Liver (tissue), 9 donors: Measurements from ENCODE around the gene SLC39A12. TPM values are rescaled to one million over a fixed set of nuclear protein-coding genes. Genes with fewer than 3 reads are reported as not detected.

ENCODE experiments used
- DNase-seq: peaks from one replicate; pipeline ENCODE4 v3.0.0-alpha.2; 2017; ENCODE audit warnings: low spot score
- H3K27ac ChIP-seq, 2 donors: one replicate each; pipeline ENCODE4 v1.7.0; 2013; ENCODE audit warnings: inconsistent platforms in 2 of 2, low read length in 2 of 2, control low read depth in 1 of 2, low read depth in 1 of 2, mild to moderate bottlenecking in 1 of 2
- H3K27me3 ChIP-seq, 4 donors: one replicate each; pipeline versions ENCODE4 v1.6.1 to v1.7.0; 2013; ENCODE audit warnings: low read length in 3 of 4, inconsistent platforms in 1 of 4, mild to moderate bottlenecking in 1 of 4, moderate library complexity in 1 of 4; ENCODE audit not compliant: control insufficient read depth in 4 of 4, insufficient read depth in 4 of 4
- H3K36me3 ChIP-seq, 4 donors: one replicate each; pipeline versions ENCODE4 v1.6.1 to v1.7.0; 2013; ENCODE audit warnings: low read length in 3 of 4, mild to moderate bottlenecking in 3 of 4, low read depth in 1 of 4, moderate library complexity in 1 of 4; ENCODE audit not compliant: control insufficient read depth in 4 of 4, insufficient read depth in 3 of 4
- H3K4me1 ChIP-seq, 4 donors: one replicate each; pipeline versions ENCODE4 v1.6.1 to v1.7.0; 2013; ENCODE audit warnings: low read length in 3 of 4, mild to moderate bottlenecking in 3 of 4, moderate library complexity in 1 of 4; ENCODE audit not compliant: control insufficient read depth in 4 of 4, insufficient read depth in 4 of 4
- H3K4me3 ChIP-seq, 3 donors: one replicate each; pipeline versions ENCODE4 v1.6.1 to v1.7.0; 2013; ENCODE audit warnings: low read length in 3 of 3, control low read depth in 1 of 3, low read depth in 1 of 3, mild to moderate bottlenecking in 1 of 3
- H3K9ac ChIP-seq, 2 donors: one replicate each; pipeline ENCODE4 v1.7.0; 2013; ENCODE audit warnings: low read length in 2 of 2, mild to moderate bottlenecking in 2 of 2, moderate library complexity in 2 of 2, control low read depth in 1 of 2, low read depth in 1 of 2
- H3K9me3 ChIP-seq, 4 donors: one replicate each; pipeline versions ENCODE4 v1.6.1 to v1.7.0; 2013; ENCODE audit warnings: low read length in 3 of 4; ENCODE audit not compliant: control insufficient read depth in 4 of 4
- CTCF ChIP-seq: fragments of 150-350 bp; IDR thresholded peaks from 2 replicates; pipeline ENCODE4 v1.5.1; 2017; ENCODE audit warnings: improper control_type of control experiment, low read depth, low read length; ENCODE audit not compliant: missing input control
- EGR1 ChIP-seq, 2 donors: IDR thresholded peaks; 2 replicates each; pipeline ENCODE4 v1.6.1; 2016 to 2018; ENCODE audit warnings: antibody characterized with exemption in 2 of 2, low read depth in 2 of 2
- FOXA1 ChIP-seq: IDR thresholded peaks from 2 replicates; pipeline ENCODE4 v1.6.1; 2016; ENCODE audit warnings: antibody characterized with exemption
- FOXA2 ChIP-seq: IDR thresholded peaks from 2 replicates; pipeline ENCODE4 v1.6.1; 2016; ENCODE audit warnings: antibody characterized with exemption
- GABPA ChIP-seq, 2 donors: IDR thresholded peaks in 1 of 2; conservative IDR thresholded peaks in 1 of 2; 2 replicates each; pipeline ENCODE4 v1.6.1; 2016; ENCODE audit warnings: antibody characterized with exemption in 2 of 2, mild to moderate bottlenecking in 1 of 2, moderate library complexity in 1 of 2
- HNF4A ChIP-seq, 2 donors: conservative IDR thresholded peaks; 2 replicates each; pipeline ENCODE4 v1.6.1; 2016; ENCODE audit warnings: antibody characterized with exemption in 2 of 2, mild to moderate bottlenecking in 2 of 2
- HNF4G ChIP-seq: IDR thresholded peaks from 2 replicates; pipeline ENCODE4 v1.6.1; 2016; ENCODE audit warnings: antibody characterized with exemption
- MAX ChIP-seq: IDR thresholded peaks from 2 replicates; pipeline ENCODE4 v1.6.1; 2016; ENCODE audit warnings: antibody characterized with exemption
- NR2F2 ChIP-seq: IDR thresholded peaks from 2 replicates; pipeline ENCODE4 v1.6.1; 2016; ENCODE audit warnings: antibody characterized with exemption
- RAD21 ChIP-seq, 2 donors: IDR thresholded peaks; 2 replicates each; pipeline ENCODE4 v1.6.1; 2016; ENCODE audit warnings: antibody characterized with exemption in 2 of 2, mild to moderate bottlenecking in 2 of 2
- RXRA ChIP-seq, 2 donors: IDR thresholded peaks; 2 replicates each; pipeline ENCODE4 v1.6.1; 2017 to 2018; ENCODE audit warnings: antibody characterized with exemption in 2 of 2, mild to moderate bottlenecking in 1 of 2
- SP1 ChIP-seq: IDR thresholded peaks from 2 replicates; pipeline ENCODE4 v1.6.1; 2018; ENCODE audit warnings: antibody characterized with exemption, mild to moderate bottlenecking
- TAF1 ChIP-seq: conservative IDR thresholded peaks from 2 replicates; pipeline ENCODE4 v1.6.1; 2016; ENCODE audit warnings: antibody characterized with exemption, mild to moderate bottlenecking
- WGBS: extraction: QIAGEN DNeasy Blood & Tissue Kit; methylation state at CpG from one replicate; pipeline ENCODE4 v1.1.7; 2013; 5-methylcytosine and 5-hydroxymethylcytosine counted together
- polyA plus RNA-seq, 2 donors: library from polyadenylated mRNA; stranded (reverse) in 1 of 2; unstranded in 1 of 2; fragments of 200-250 nt in 1 of 2; fragments of >200 nt in 1 of 2; fragmentation: Nextera tagmentation in 1 of 2; extraction: Ambion mirVana in 1 of 2; gene quantifications; one replicate each; pipeline versions ENCODE4 v1.2.1 to v1.2.3, GENCODE V29; 2013 to 2015
- total RNA-seq, 2 donors: library from RNA; depleted of rRNA; stranded (reverse); fragments of >200 nt; gene quantifications; one replicate each; pipeline ENCODE4 v1.2.3, GENCODE V29; 2014
- TF ChIP-seq, protein P1 (sequence below): IDR thresholded peaks from 2 replicates; pipeline ENCODE4 v1.6.1; 2016; ENCODE audit warnings: antibody characterized with exemption, mild to moderate bottlenecking
- donor health status: healthy.
- donor health status: healthy.
- donor health status: healthy.
- donor health status: healthy.
- donor health status: healthy.

SLC39A12 gene
- total and polyA plus RNA-seq, 4 donors = 0.05 to 0.08 TPM; not detected in 2

DNA sequence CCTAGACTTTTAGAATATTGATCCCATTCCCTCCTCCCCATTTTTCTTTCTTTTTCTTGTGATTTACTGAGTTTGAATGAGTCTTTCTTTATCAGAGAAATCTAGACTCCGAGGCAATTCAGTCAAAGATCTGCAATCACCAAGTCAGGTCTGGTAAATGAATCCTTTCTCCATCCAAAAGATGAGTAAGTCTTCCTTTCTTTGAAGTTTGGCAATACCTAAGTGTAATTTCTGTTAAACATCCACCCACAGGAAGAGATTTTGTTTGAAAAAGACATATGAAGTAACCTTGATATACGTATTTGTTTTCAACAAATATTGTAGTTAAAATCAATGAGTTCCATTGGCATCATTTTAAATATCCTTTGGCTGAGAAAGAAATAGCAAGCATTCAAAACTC lies 58.3 kb downstream of the SLC39A12 start (continued):
- TF ChIP-seq FOXA2 = no peak
- no peak for TF ChIP-seq RXRA (IDR thresholded peaks at IDR 0.05)
- no peak for TF ChIP-seq FOXA1
- no peak for TF ChIP-seq CTCF
- TF ChIP-seq GABPA (IDR thresholded peaks at IDR 0.05 in 1 of 2, conservative IDR thresholded peaks at IDR 0.05 in 1 of 2) = no peak
- TF ChIP-seq HNF4A (conservative IDR thresholded peaks at IDR 0.05) = no peak
- TF ChIP-seq NR2F2 = no peak

DNA sequence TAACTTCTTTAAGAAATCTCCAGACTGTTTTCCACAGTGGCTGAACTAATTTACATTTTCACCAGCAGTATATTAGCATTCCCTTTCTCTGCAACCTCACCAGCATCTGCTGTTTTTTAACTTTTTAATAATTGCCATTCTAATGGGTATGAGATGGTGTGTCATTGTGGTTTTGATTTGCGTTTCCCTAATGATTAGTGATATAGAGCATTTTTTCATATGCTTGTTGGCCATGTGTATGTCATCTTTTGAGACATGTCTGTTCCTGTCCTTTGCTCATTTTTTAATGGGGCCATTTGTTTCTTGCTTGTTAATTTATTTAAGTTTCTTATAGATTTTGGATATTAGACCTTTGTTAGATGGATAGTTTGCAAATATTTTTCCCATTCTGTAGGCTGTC lies 68.8 kb downstream of the SLC39A12 start:
- H3K9ac ChIP-seq = no peak overlapping the region
- H3K4me1 ChIP-seq = no peaks in the 10 kb centered on the region
- DNase-seq = no peak
- peaks cover 0 to 12% (median under 1%) of the 10 kb centered on the region in 4 donors for H3K9me3 ChIP-seq
- no peaks in the 10 kb centered on the region for H3K27me3 ChIP-seq
- TF ChIP-seq FOXA2 (no peak), RXRA (IDR thresholded peaks at IDR 0.05) (no peak), TAF1 (no peak), GABPA (IDR thresholded peaks at IDR 0.05 in 1 of 2, conservative IDR thresholded peaks at IDR 0.05 in 1 of 2) (no peak), NR2F2 (no peak), CTCF (no peak), HNF4G (no peak), EGR1 (IDR thresholded peaks at IDR 0.05; ENCODE audit: low read depth in 2 of 2) (no peak), RAD21 (IDR thresholded peaks at IDR 0.05) (no peak)
- no peak overlapping the region for H3K27ac ChIP-seq
- WGBS = 78% methylated on average over 1 of the region's 1 CpG
- no peaks in the 10 kb centered on the region for H3K36me3 ChIP-seq
- no peak overlapping the region for H3K4me3 ChIP-seq

DNA sequence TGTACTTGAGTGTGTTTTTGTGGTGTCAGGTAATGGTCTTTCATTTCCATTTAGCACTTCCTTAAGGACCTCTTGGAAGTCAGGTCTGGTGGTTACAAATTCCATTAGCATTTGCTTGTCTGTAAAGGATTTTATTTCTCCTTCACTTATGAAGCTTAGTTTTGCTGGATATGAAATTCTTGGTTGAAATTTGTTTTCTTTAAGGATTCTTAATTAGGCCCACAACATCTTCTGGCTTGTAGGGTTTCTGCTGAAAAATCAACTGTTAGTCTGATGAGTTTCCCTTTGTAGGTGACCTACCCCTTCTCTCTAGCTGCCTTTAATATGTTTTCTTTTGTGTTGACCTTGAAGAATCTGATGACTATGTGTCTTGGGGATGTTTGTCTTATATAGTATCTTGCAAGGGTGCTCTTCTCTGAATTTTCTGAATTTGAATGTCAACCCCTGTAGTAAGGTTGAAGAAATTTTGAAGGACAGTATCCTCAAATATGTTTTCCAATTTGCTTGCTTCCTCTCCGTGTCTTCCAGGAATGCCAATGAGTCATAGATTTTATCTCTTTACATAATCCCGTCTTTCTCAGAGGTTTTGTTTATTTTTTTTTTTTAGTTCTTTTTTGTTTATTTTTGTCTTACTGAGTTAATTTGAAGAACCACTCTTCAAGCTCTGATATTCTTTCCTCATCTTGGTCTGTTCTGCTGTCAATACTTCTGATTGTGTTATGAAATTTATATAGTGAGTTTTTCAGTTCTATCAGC lies 70.2 kb downstream of the SLC39A12 start:
- Histone ChIP-seq H3K9me3 (peaks cover 0 to 9% (median under 1%) of the 10 kb centered on the region in 4 donors), H3K4me1 (no peaks in the 10 kb centered on the region), H3K4me3 (no peak overlapping the region), H3K9ac (no peak overlapping the region), H3K27me3 (no peaks in the 10 kb centered on the region), H3K27ac (no peak overlapping the region), H3K36me3 (no peaks in the 10 kb centered on the region)
- DNase-seq = no peak
- 0% methylated on average over 2 of the region's 2 CpGs for WGBS
- TF ChIP-seq SP1 = no peak
- no peak for TF ChIP-seq FOXA1
- TF ChIP-seq GABPA (IDR thresholded peaks at IDR 0.05 in 1 of 2, conservative IDR thresholded peaks at IDR 0.05 in 1 of 2) = no peak
- no peak for TF ChIP-seq TAF1
- TF ChIP-seq NR2F2 = no peak
- TF ChIP-seq, protein P1, sequence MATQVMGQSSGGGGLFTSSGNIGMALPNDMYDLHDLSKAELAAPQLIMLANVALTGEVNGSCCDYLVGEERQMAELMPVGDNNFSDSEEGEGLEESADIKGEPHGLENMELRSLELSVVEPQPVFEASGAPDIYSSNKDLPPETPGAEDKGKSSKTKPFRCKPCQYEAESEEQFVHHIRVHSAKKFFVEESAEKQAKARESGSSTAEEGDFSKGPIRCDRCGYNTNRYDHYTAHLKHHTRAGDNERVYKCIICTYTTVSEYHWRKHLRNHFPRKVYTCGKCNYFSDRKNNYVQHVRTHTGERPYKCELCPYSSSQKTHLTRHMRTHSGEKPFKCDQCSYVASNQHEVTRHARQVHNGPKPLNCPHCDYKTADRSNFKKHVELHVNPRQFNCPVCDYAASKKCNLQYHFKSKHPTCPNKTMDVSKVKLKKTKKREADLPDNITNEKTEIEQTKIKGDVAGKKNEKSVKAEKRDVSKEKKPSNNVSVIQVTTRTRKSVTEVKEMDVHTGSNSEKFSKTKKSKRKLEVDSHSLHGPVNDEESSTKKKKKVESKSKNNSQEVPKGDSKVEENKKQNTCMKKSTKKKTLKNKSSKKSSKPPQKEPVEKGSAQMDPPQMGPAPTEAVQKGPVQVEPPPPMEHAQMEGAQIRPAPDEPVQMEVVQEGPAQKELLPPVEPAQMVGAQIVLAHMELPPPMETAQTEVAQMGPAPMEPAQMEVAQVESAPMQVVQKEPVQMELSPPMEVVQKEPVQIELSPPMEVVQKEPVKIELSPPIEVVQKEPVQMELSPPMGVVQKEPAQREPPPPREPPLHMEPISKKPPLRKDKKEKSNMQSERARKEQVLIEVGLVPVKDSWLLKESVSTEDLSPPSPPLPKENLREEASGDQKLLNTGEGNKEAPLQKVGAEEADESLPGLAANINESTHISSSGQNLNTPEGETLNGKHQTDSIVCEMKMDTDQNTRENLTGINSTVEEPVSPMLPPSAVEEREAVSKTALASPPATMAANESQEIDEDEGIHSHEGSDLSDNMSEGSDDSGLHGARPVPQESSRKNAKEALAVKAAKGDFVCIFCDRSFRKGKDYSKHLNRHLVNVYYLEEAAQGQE = no peak
- TF ChIP-seq HNF4A (conservative IDR thresholded peaks at IDR 0.05) = no peak
- no peak for TF ChIP-seq FOXA2
- TF ChIP-seq MAX = no peak
